Liver (tissue), 9 donors: Measurements from ENCODE around the gene RPLP2. TPM values are rescaled to one million over a fixed set of nuclear protein-coding genes. Genes with fewer than 3 reads are reported as not detected.

Source experiments
- DNase-seq: peaks from one replicate; pipeline ENCODE4 v3.0.0-alpha.2; 2017; ENCODE audit warnings: low spot score
- H3K27ac ChIP-seq, 2 donors: one replicate each; pipeline ENCODE4 v1.7.0; 2013; ENCODE audit warnings: inconsistent platforms in 2 of 2, low read length in 2 of 2, control low read depth in 1 of 2, low read depth in 1 of 2, mild to moderate bottlenecking in 1 of 2
- H3K27me3 ChIP-seq, 4 donors: one replicate each; pipeline versions ENCODE4 v1.6.1 to v1.7.0; 2013; ENCODE audit warnings: low read length in 3 of 4, inconsistent platforms in 1 of 4, mild to moderate bottlenecking in 1 of 4, moderate library complexity in 1 of 4; ENCODE audit not compliant: control insufficient read depth in 4 of 4, insufficient read depth in 4 of 4
- H3K36me3 ChIP-seq, 4 donors: one replicate each; pipeline versions ENCODE4 v1.6.1 to v1.7.0; 2013; ENCODE audit warnings: low read length in 3 of 4, mild to moderate bottlenecking in 3 of 4, low read depth in 1 of 4, moderate library complexity in 1 of 4; ENCODE audit not compliant: control insufficient read depth in 4 of 4, insufficient read depth in 3 of 4
- H3K4me1 ChIP-seq, 4 donors: one replicate each; pipeline versions ENCODE4 v1.6.1 to v1.7.0; 2013; ENCODE audit warnings: low read length in 3 of 4, mild to moderate bottlenecking in 3 of 4, moderate library complexity in 1 of 4; ENCODE audit not compliant: control insufficient read depth in 4 of 4, insufficient read depth in 4 of 4
- H3K4me3 ChIP-seq, 3 donors: one replicate each; pipeline versions ENCODE4 v1.6.1 to v1.7.0; 2013; ENCODE audit warnings: low read length in 3 of 3, control low read depth in 1 of 3, low read depth in 1 of 3, mild to moderate bottlenecking in 1 of 3
- H3K9ac ChIP-seq, 2 donors: one replicate each; pipeline ENCODE4 v1.7.0; 2013; ENCODE audit warnings: low read length in 2 of 2, mild to moderate bottlenecking in 2 of 2, moderate library complexity in 2 of 2, control low read depth in 1 of 2, low read depth in 1 of 2
- H3K9me3 ChIP-seq, 4 donors: one replicate each; pipeline versions ENCODE4 v1.6.1 to v1.7.0; 2013; ENCODE audit warnings: low read length in 3 of 4; ENCODE audit not compliant: control insufficient read depth in 4 of 4
- FOXA1 ChIP-seq: IDR thresholded peaks from 2 replicates; pipeline ENCODE4 v1.6.1; 2016; ENCODE audit warnings: antibody characterized with exemption
- FOXA2 ChIP-seq: IDR thresholded peaks from 2 replicates; pipeline ENCODE4 v1.6.1; 2016; ENCODE audit warnings: antibody characterized with exemption
- GABPA ChIP-seq, 2 donors: IDR thresholded peaks in 1 of 2; conservative IDR thresholded peaks in 1 of 2; 2 replicates each; pipeline ENCODE4 v1.6.1; 2016; ENCODE audit warnings: antibody characterized with exemption in 2 of 2, mild to moderate bottlenecking in 1 of 2, moderate library complexity in 1 of 2
- HNF4G ChIP-seq: IDR thresholded peaks from 2 replicates; pipeline ENCODE4 v1.6.1; 2016; ENCODE audit warnings: antibody characterized with exemption
- MAX ChIP-seq: IDR thresholded peaks from 2 replicates; pipeline ENCODE4 v1.6.1; 2016; ENCODE audit warnings: antibody characterized with exemption
- NR2F2 ChIP-seq: IDR thresholded peaks from 2 replicates; pipeline ENCODE4 v1.6.1; 2016; ENCODE audit warnings: antibody characterized with exemption
- RAD21 ChIP-seq, 2 donors: IDR thresholded peaks; 2 replicates each; pipeline ENCODE4 v1.6.1; 2016; ENCODE audit warnings: antibody characterized with exemption in 2 of 2, mild to moderate bottlenecking in 2 of 2
- RXRA ChIP-seq, 2 donors: IDR thresholded peaks; 2 replicates each; pipeline ENCODE4 v1.6.1; 2017 to 2018; ENCODE audit warnings: antibody characterized with exemption in 2 of 2, mild to moderate bottlenecking in 1 of 2
- SP1 ChIP-seq: IDR thresholded peaks from 2 replicates; pipeline ENCODE4 v1.6.1; 2018; ENCODE audit warnings: antibody characterized with exemption, mild to moderate bottlenecking
- YY1 ChIP-seq: IDR thresholded peaks from 2 replicates; pipeline ENCODE4 v1.6.1; 2016; ENCODE audit warnings: antibody characterized with exemption, mild to moderate bottlenecking
- WGBS: extraction: QIAGEN DNeasy Blood & Tissue Kit; methylation state at CpG from one replicate; pipeline ENCODE4 v1.1.7; 2013; 5-methylcytosine and 5-hydroxymethylcytosine counted together
- polyA plus RNA-seq, 2 donors: library from polyadenylated mRNA; stranded (reverse) in 1 of 2; unstranded in 1 of 2; fragments of 200-250 nt in 1 of 2; fragments of >200 nt in 1 of 2; fragmentation: Nextera tagmentation in 1 of 2; extraction: Ambion mirVana in 1 of 2; gene quantifications; one replicate each; pipeline versions ENCODE4 v1.2.1 to v1.2.3, GENCODE V29; 2013 to 2015
- total RNA-seq, 2 donors: library from RNA; depleted of rRNA; stranded (reverse); fragments of >200 nt; gene quantifications; one replicate each; pipeline ENCODE4 v1.2.3, GENCODE V29; 2014
- TF ChIP-seq, protein P1 (sequence below): IDR thresholded peaks from 2 replicates; pipeline ENCODE4 v1.6.1; 2016; ENCODE audit warnings: antibody characterized with exemption
- TF ChIP-seq, protein P2 (sequence below): IDR thresholded peaks from 2 replicates; pipeline ENCODE4 v1.6.1; 2016; ENCODE audit warnings: antibody characterized with exemption
- TF ChIP-seq, protein P3 (sequence below): IDR thresholded peaks from 2 replicates; pipeline ENCODE4 v1.6.1; 2016; ENCODE audit warnings: antibody characterized with exemption, mild to moderate bottlenecking
- TF ChIP-seq, protein P4 (sequence below): fragments of 150-350 bp; IDR thresholded peaks from 2 replicates; pipeline ENCODE4 v1.5.1; 2017; ENCODE audit warnings: improper control_type of control experiment, low read depth, low read length; ENCODE audit not compliant: missing input control
- donor health status: healthy.
- donor health status: healthy.
- donor health status: healthy.
- donor health status: healthy.
- donor health status: healthy.

Gene RPLP2
- total and polyA plus RNA-seq, 4 donors: 59.8 to 476 (median 285) TPM

DNA sequence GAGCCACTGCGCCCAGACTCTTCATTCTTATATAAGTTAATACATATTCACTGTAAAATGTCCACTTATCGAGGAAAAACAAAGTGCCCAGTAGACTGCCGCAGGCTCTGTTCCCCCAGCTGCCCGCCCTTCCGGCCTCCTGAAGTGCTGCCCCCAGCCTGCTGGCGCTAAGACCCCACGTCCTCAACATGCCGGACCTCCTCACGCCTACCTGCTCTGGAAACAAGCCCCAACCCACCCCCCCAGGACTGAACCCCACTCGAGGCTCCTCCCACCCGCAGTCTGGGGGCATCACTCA is 33.6 kb upstream of the RPLP2 start:
- peaks cover 0 to 16% (median 7%) of the 10 kb centered on the region in 4 donors for H3K36me3 ChIP-seq
- DNase-seq: no peak
- no peak for TF ChIP-seq GABPA (IDR thresholded peaks at IDR 0.05 in 1 of 2, conservative IDR thresholded peaks at IDR 0.05 in 1 of 2)
- TF ChIP-seq, protein P1, sequence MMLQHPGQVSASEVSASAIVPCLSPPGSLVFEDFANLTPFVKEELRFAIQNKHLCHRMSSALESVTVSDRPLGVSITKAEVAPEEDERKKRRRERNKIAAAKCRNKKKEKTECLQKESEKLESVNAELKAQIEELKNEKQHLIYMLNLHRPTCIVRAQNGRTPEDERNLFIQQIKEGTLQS: no peak
- TF ChIP-seq, protein P2, sequence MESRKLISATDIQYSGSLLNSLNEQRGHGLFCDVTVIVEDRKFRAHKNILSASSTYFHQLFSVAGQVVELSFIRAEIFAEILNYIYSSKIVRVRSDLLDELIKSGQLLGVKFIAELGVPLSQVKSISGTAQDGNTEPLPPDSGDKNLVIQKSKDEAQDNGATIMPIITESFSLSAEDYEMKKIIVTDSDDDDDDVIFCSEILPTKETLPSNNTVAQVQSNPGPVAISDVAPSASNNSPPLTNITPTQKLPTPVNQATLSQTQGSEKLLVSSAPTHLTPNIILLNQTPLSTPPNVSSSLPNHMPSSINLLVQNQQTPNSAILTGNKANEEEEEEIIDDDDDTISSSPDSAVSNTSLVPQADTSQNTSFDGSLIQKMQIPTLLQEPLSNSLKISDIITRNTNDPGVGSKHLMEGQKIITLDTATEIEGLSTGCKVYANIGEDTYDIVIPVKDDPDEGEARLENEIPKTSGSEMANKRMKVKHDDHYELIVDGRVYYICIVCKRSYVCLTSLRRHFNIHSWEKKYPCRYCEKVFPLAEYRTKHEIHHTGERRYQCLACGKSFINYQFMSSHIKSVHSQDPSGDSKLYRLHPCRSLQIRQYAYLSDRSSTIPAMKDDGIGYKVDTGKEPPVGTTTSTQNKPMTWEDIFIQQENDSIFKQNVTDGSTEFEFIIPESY: no peak
- no peak for TF ChIP-seq FOXA2
- TF ChIP-seq, protein P3, sequence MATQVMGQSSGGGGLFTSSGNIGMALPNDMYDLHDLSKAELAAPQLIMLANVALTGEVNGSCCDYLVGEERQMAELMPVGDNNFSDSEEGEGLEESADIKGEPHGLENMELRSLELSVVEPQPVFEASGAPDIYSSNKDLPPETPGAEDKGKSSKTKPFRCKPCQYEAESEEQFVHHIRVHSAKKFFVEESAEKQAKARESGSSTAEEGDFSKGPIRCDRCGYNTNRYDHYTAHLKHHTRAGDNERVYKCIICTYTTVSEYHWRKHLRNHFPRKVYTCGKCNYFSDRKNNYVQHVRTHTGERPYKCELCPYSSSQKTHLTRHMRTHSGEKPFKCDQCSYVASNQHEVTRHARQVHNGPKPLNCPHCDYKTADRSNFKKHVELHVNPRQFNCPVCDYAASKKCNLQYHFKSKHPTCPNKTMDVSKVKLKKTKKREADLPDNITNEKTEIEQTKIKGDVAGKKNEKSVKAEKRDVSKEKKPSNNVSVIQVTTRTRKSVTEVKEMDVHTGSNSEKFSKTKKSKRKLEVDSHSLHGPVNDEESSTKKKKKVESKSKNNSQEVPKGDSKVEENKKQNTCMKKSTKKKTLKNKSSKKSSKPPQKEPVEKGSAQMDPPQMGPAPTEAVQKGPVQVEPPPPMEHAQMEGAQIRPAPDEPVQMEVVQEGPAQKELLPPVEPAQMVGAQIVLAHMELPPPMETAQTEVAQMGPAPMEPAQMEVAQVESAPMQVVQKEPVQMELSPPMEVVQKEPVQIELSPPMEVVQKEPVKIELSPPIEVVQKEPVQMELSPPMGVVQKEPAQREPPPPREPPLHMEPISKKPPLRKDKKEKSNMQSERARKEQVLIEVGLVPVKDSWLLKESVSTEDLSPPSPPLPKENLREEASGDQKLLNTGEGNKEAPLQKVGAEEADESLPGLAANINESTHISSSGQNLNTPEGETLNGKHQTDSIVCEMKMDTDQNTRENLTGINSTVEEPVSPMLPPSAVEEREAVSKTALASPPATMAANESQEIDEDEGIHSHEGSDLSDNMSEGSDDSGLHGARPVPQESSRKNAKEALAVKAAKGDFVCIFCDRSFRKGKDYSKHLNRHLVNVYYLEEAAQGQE: no peak
- TF ChIP-seq MAX: no peak
- TF ChIP-seq YY1: no peak
- no peak for TF ChIP-seq FOXA1
- no peak for TF ChIP-seq HNF4G
- no peaks in the 10 kb centered on the region for H3K9me3 ChIP-seq
- peak overlapping the region in 1 of 2 donors; percentile 32 for H3K9ac ChIP-seq
- no peak overlapping the region for H3K27ac ChIP-seq
- H3K4me3 ChIP-seq: peak overlapping the region in 2 of 3 donors; percentile 75 to 95
- no peaks in the 10 kb centered on the region for H3K27me3 ChIP-seq
- WGBS: 58% methylated on average over 11 of the region's 11 CpGs
- H3K4me1 ChIP-seq: peaks cover 13 to 37% (median 21%) of the 10 kb centered on the region in 4 donors

- peak overlapping the region; percentile 70 to 77 for H3K27ac ChIP-seq
- no peaks in the 10 kb centered on the region for H3K9me3 ChIP-seq
- H3K4me3 ChIP-seq: peak overlapping the region; percentile 72 to 95 (median 75)
- 3% methylated on average over 65 of the region's 65 CpGs for WGBS
- H3K36me3 ChIP-seq: peaks cover 0 to 12% (median 7%) of the 10 kb centered on the region in 4 donors
- H3K4me1 ChIP-seq: peaks cover 13 to 37% (median 21%) of the 10 kb centered on the region in 4 donors
- TF ChIP-seq, protein P4, sequence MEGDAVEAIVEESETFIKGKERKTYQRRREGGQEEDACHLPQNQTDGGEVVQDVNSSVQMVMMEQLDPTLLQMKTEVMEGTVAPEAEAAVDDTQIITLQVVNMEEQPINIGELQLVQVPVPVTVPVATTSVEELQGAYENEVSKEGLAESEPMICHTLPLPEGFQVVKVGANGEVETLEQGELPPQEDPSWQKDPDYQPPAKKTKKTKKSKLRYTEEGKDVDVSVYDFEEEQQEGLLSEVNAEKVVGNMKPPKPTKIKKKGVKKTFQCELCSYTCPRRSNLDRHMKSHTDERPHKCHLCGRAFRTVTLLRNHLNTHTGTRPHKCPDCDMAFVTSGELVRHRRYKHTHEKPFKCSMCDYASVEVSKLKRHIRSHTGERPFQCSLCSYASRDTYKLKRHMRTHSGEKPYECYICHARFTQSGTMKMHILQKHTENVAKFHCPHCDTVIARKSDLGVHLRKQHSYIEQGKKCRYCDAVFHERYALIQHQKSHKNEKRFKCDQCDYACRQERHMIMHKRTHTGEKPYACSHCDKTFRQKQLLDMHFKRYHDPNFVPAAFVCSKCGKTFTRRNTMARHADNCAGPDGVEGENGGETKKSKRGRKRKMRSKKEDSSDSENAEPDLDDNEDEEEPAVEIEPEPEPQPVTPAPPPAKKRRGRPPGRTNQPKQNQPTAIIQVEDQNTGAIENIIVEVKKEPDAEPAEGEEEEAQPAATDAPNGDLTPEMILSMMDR: no peak
- TF ChIP-seq YY1 (no peak), GABPA (IDR thresholded peaks at IDR 0.05 in 1 of 2, conservative IDR thresholded peaks at IDR 0.05 in 1 of 2) (no peak), MAX (no peak), SP1 (no peak), RAD21 (IDR thresholded peaks at IDR 0.05) (no peak), NR2F2 (no peak), FOXA1 (no peak), RXRA (IDR thresholded peaks at IDR 0.05) (no peak)
- TF ChIP-seq, protein P3: no peak
- TF ChIP-seq, protein P1: no peak
- DNase-seq: no peak
- peak overlapping the region in 1 of 2 donors; percentile 32 for H3K9ac ChIP-seq
- H3K27me3 ChIP-seq: no peaks in the 10 kb centered on the region
Measured at GRCh38 chr11:776561-777287, 33.0 kb upstream of the RPLP2 start.
